HEK293 (cell line): ENCODE results near the gene NOL9.

Experiments
- CTCF ChIA-PET: fragments of 350-600 bp; formaldehyde crosslinking; extraction: SDS; loops from one replicate; lab custom pipeline; 2021; ENCODE audit warnings: antibody characterized with exemption; lab: Yijun Ruan, JAX
- POLR2A ChIA-PET: fragments of 300-600 bp; formaldehyde crosslinking; extraction: SDS; loops from one replicate; lab custom pipeline; 2020; ENCODE audit warnings: antibody characterized with exemption, inconsistent platforms; lab: Yijun Ruan, JAX
- H3K27ac ChIP-seq: fragments of 200-500 bp; sonication (Bioruptor generic); 2 replicates; pipeline ENCODE4 v1.5.1; 2014; ENCODE audit warnings: low read depth, low read length, control low read depth, inconsistent platforms; ENCODE audit errors: extremely low read depth
- H3K36me3 ChIP-seq, 2 experiments: fragments of 200-500 bp in 1 of 2; sonication (Bioruptor generic) in 1 of 2; 1 replicate in 1 of 2; 2 replicates in 1 of 2; pipeline ENCODE4 v1.5.1; 2014 to 2017; ENCODE audit warnings: inconsistent platforms in 2 of 2, low read length in 2 of 2; ENCODE audit not compliant: control insufficient read depth in 2 of 2, insufficient read depth in 1 of 2
- H3K4me1 ChIP-seq: fragments of 200-500 bp; sonication (Bioruptor generic); 2 replicates; pipeline ENCODE4 v1.5.1; 2014; ENCODE audit warnings: mild to moderate bottlenecking, low read length, inconsistent platforms; ENCODE audit not compliant: control insufficient read depth, insufficient read depth
- H3K4me3 ChIP-seq: 2 replicates; pipeline ENCODE4 v1.5.1; 2011; ENCODE audit warnings: low read depth, mild to moderate bottlenecking, control low read depth, low read length, moderate library complexity
- H3K9me3 ChIP-seq: fragments of 200-500 bp; sonication (Bioruptor generic); 2 replicates; pipeline ENCODE4 v1.5.1; 2014; ENCODE audit warnings: low read depth, low read length, inconsistent platforms; ENCODE audit not compliant: control insufficient read depth, insufficient read depth
- GLIS1 ChIP-seq: fragments of 450-650 bp; formaldehyde crosslinking; IDR thresholded peaks from 2 replicates; pipeline ENCODE4 v1.5.1; 2016; ENCODE audit warnings: missing biosample characterization, missing genetic modification characterization
- IKZF3 ChIP-seq: fragments of 450-650 bp; IDR thresholded peaks from 2 replicates; pipeline ENCODE4 v1.5.0; 2018; ENCODE audit warnings: missing biosample characterization, mild to moderate bottlenecking, missing genetic modification characterization, moderate library complexity
- KLF1 ChIP-seq: fragments of 450-650 bp; formaldehyde crosslinking; IDR thresholded peaks from 2 replicates; pipeline ENCODE4 v1.5.1; 2016; ENCODE audit warnings: missing biosample characterization, missing genetic modification characterization
- KLF9 ChIP-seq: fragments of 450-650 bp; formaldehyde crosslinking; IDR thresholded peaks from 2 replicates; pipeline ENCODE4 v1.5.1; 2016; ENCODE audit warnings: missing biosample characterization, missing genetic modification characterization, low read depth
- MEIS1 ChIP-seq: sonication (generic); formaldehyde crosslinking; IDR thresholded peaks from 2 replicates; pipeline ENCODE4 v1.8.1; 2022; ENCODE audit warnings: missing genetic modification reagents, mild to moderate bottlenecking, borderline replicate concordance
- PATZ1 ChIP-seq: fragments of 450-650 bp; formaldehyde crosslinking; IDR thresholded peaks from 2 replicates; pipeline ENCODE4 v1.5.1; 2016; ENCODE audit warnings: missing biosample characterization, missing genetic modification characterization
- SP7 ChIP-seq: fragments of 450-650 bp; formaldehyde crosslinking; IDR thresholded peaks from 2 replicates; pipeline ENCODE4 v1.5.1; 2016; ENCODE audit warnings: missing biosample characterization, missing genetic modification characterization
- YY1 ChIP-seq: fragments of 450-650 bp; formaldehyde crosslinking; IDR thresholded peaks from 2 replicates; pipeline ENCODE4 v1.5.1; 2018; ENCODE audit warnings: missing biosample characterization, missing genetic modification characterization
- ZBTB10 ChIP-seq: fragments of 450-650 bp; formaldehyde crosslinking; IDR thresholded peaks from 2 replicates; pipeline ENCODE4 v1.5.1; 2016; ENCODE audit warnings: missing biosample characterization, missing genetic modification characterization
- ZBTB17 ChIP-seq: fragments of 450-650 bp; formaldehyde crosslinking; IDR thresholded peaks from 2 replicates; pipeline ENCODE4 v1.5.1; 2016; ENCODE audit warnings: missing biosample characterization, missing genetic modification characterization
- ZNF10 ChIP-seq: fragments of 450-650 bp; formaldehyde crosslinking; IDR thresholded peaks from 2 replicates; pipeline ENCODE4 v1.5.1; 2017; ENCODE audit warnings: missing biosample characterization, missing genetic modification characterization
- ZNF133 ChIP-seq: fragments of 450-650 bp; formaldehyde crosslinking; IDR thresholded peaks from 2 replicates; pipeline ENCODE4 v1.5.1; 2016; ENCODE audit warnings: missing biosample characterization, missing genetic modification characterization
- ZNF169 ChIP-seq: fragments of 450-650 bp; formaldehyde crosslinking; IDR thresholded peaks from 2 replicates; pipeline ENCODE4 v1.5.1; 2016; ENCODE audit warnings: missing biosample characterization, missing genetic modification characterization
- ZNF184 ChIP-seq: fragments of 450-650 bp; IDR thresholded peaks from 2 replicates; pipeline ENCODE4 v1.5.1; 2018; ENCODE audit warnings: missing biosample characterization, mild to moderate bottlenecking, missing genetic modification characterization
- ZNF2 ChIP-seq: fragments of 450-650 bp; formaldehyde crosslinking; IDR thresholded peaks from 2 replicates; pipeline ENCODE4 v1.5.1; 2016; ENCODE audit warnings: missing biosample characterization, missing genetic modification characterization
- ZNF341 ChIP-seq: fragments of 450-650 bp; formaldehyde crosslinking; IDR thresholded peaks from 2 replicates; pipeline ENCODE4; 2016; ENCODE audit warnings: low read depth, missing biosample characterization, missing genetic modification characterization
- ZNF423 ChIP-seq: fragments of 450-650 bp; formaldehyde crosslinking; IDR thresholded peaks from 2 replicates; pipeline ENCODE4 v1.5.1; 2016; ENCODE audit warnings: missing biosample characterization, missing genetic modification characterization
- ZNF544 ChIP-seq: fragments of 450-650 bp; formaldehyde crosslinking; IDR thresholded peaks from 2 replicates; pipeline ENCODE4 v1.5.0; 2017; ENCODE audit warnings: missing biosample characterization, missing genetic modification characterization
- ZNF548 ChIP-seq: fragments of 450-650 bp; formaldehyde crosslinking; IDR thresholded peaks from 2 replicates; pipeline ENCODE4 v1.5.1; 2016; ENCODE audit warnings: missing biosample characterization, missing genetic modification characterization
- ZNF596 ChIP-seq: fragments of 450-650 bp; IDR thresholded peaks from 2 replicates; pipeline ENCODE4 v1.5.0; 2018; ENCODE audit warnings: missing biosample characterization, mild to moderate bottlenecking, missing genetic modification characterization, moderate library complexity
- ZNF624 ChIP-seq: fragments of 450-650 bp; formaldehyde crosslinking; IDR thresholded peaks from 2 replicates; pipeline ENCODE4 v1.5.1; 2017; ENCODE audit warnings: missing biosample characterization, missing genetic modification characterization
- ZNF76 ChIP-seq: fragments of 450-650 bp; formaldehyde crosslinking; IDR thresholded peaks from 2 replicates; pipeline ENCODE4; 2016; ENCODE audit warnings: low read depth, missing biosample characterization, missing genetic modification characterization, borderline replicate concordance
- TF ChIP-seq, protein P1 (sequence below): fragments of 450-650 bp; formaldehyde crosslinking; IDR thresholded peaks from 2 replicates; pipeline ENCODE4 v1.5.1; 2016; ENCODE audit warnings: missing biosample characterization, missing genetic modification characterization
- TF ChIP-seq, protein P2 (sequence below): fragments of 450-650 bp; formaldehyde crosslinking; IDR thresholded peaks from 2 replicates; pipeline ENCODE4 v1.5.1; 2016; ENCODE audit warnings: missing biosample characterization, missing genetic modification characterization
- TF ChIP-seq, protein P3 (sequence below): fragments of 450-650 bp; formaldehyde crosslinking; IDR thresholded peaks from 2 replicates; pipeline ENCODE4 v1.5.1; 2016; ENCODE audit warnings: missing biosample characterization, missing genetic modification characterization
- TF ChIP-seq, protein P4 (sequence below): fragments of 450-650 bp; formaldehyde crosslinking; IDR thresholded peaks from 2 replicates; pipeline ENCODE4 v1.5.1; 2016; ENCODE audit warnings: missing biosample characterization, missing genetic modification characterization

Gene NOL9

DNA sequence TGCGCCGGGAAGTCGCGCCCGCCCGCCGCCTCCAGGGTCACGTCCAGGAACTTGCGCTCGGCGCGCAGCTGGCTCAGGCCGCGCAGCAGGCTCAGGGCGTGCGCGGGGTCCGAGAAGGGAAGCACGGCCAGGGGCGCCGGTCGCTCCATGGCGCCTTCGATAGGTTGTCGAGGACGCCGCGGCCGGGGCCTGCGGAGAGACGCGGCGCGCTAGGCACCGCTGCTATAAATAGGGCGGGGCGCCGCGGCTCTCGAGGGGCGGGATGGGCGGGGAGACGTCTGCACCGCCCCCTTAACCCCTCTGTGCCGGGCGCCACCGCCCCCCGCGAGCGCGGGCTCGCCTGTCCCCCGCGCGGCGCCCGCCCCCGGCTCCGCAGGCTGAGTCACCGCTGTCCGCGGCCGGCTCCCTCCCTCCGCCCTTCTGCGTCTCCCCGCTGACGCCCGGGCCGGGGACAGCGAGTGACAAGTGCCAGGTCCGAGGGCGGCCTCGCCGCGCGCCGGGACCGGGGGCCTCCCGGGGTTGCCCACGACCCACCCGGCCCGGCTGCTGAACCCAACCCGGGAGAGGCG lies 48.4 kb upstream of the NOL9 start, which contains the start of gene KLHL21:
Gene KLHL21, minus strand, starts transcription at position 201 of the 569 bp plus-strand sequence. Its CDS starts 52 bp downstream, at position 149.
- H3K9me3 ChIP-seq: no peaks in the 10 kb centered on the region
- H3K36me3 ChIP-seq: peaks cover 0 to 25% of the 10 kb centered on the region in 2 experiments; a peak in 1 of 3 replicates
- peak within 1 kb of the TSS; percentile 58 for H3K4me3 ChIP-seq
- POLR2A ChIA-PET: interaction anchor here (0.9 to 3.5 kb wide), 11 partner anchors 9 to 48 kb away, joined by 3 to 25 read pairs (median 5); partner anchors contain the start of genes NOL9, PHF13, TAS1R1 and THAP3
- H3K4me1 ChIP-seq: no peaks in the 10 kb centered on the region
- peak within 1 kb of the TSS; percentile 82 for H3K27ac ChIP-seq
- CTCF ChIA-PET: interaction anchor here (0.6 to 1.6 kb wide), 3 partner anchors 17 to 48 kb away, joined by 3 to 4 read pairs (median 3); partner anchors contain the start of gene TAS1R1
- TF ChIP-seq ZNF624 (tag by site-specific recombination): no peak
- peak; percentile 81 for TF ChIP-seq ZNF341 (tag by site-specific recombination)
- TF ChIP-seq, protein P1, sequence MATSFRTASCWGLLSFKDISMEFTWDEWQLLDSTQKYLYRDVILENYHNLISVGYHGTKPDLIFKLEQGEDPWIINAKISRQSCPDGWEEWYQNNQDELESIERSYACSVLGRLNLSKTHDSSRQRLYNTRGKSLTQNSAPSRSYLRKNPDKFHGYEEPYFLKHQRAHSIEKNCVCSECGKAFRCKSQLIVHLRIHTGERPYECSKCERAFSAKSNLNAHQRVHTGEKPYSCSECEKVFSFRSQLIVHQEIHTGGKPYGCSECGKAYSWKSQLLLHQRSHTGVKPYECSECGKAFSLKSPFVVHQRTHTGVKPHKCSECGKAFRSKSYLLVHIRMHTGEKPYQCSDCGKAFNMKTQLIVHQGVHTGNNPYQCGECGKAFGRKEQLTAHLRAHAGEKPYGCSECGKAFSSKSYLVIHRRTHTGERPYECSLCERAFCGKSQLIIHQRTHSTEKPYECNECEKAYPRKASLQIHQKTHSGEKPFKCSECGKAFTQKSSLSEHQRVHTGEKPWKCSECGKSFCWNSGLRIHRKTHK (tag by site-specific recombination): no peak
- TF ChIP-seq, protein P2, sequence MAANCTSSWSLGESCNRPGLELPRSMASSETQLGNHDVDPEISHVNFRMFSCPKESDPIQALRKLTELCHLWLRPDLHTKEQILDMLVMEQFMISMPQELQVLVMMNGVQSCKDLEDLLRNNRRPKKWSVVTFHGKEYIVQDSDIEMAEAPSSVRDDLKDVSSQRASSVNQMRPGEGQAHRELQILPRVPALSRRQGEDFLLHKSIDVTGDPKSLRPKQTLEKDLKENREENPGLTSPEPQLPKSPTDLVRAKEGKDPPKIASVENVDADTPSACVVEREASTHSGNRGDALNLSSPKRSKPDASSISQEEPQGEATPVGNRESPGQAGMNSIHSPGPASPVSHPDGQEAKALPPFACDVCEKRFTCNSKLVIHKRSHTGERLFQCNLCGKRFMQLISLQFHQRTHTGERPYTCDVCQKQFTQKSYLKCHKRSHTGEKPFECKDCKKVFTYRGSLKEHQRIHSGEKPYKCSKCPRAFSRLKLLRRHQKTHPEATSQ (tag by site-specific recombination): 0 out of 2 replicates have a peak, but pooled peaks have one; percentile 3
- TF ChIP-seq, protein P3, sequence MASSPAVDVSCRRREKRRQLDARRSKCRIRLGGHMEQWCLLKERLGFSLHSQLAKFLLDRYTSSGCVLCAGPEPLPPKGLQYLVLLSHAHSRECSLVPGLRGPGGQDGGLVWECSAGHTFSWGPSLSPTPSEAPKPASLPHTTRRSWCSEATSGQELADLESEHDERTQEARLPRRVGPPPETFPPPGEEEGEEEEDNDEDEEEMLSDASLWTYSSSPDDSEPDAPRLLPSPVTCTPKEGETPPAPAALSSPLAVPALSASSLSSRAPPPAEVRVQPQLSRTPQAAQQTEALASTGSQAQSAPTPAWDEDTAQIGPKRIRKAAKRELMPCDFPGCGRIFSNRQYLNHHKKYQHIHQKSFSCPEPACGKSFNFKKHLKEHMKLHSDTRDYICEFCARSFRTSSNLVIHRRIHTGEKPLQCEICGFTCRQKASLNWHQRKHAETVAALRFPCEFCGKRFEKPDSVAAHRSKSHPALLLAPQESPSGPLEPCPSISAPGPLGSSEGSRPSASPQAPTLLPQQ (tag by site-specific recombination): 0 out of 2 replicates have a peak, but pooled peaks have one; percentile 18
- TF ChIP-seq, protein P4, sequence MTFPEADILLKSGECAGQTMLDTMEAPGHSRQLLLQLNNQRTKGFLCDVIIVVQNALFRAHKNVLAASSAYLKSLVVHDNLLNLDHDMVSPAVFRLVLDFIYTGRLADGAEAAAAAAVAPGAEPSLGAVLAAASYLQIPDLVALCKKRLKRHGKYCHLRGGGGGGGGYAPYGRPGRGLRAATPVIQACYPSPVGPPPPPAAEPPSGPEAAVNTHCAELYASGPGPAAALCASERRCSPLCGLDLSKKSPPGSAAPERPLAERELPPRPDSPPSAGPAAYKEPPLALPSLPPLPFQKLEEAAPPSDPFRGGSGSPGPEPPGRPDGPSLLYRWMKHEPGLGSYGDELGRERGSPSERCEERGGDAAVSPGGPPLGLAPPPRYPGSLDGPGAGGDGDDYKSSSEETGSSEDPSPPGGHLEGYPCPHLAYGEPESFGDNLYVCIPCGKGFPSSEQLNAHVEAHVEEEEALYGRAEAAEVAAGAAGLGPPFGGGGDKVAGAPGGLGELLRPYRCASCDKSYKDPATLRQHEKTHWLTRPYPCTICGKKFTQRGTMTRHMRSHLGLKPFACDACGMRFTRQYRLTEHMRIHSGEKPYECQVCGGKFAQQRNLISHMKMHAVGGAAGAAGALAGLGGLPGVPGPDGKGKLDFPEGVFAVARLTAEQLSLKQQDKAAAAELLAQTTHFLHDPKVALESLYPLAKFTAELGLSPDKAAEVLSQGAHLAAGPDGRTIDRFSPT (tag by site-specific recombination): peak; percentile 64
- peak; percentile 43; the same call in 1 of the 2 replicates for TF ChIP-seq ZNF76 (tag by site-specific recombination)
- no peak; the same call in 1 of the 2 replicates for TF ChIP-seq ZNF10 (tag by site-specific recombination)
- 0 out of 2 replicates have a peak, but pooled peaks have one; percentile 27 for TF ChIP-seq KLF1 (tag by site-specific recombination)
- 0 out of 2 replicates have a peak, but pooled peaks have one; percentile 26 for TF ChIP-seq KLF9 (tag by site-specific recombination)
- no peak for TF ChIP-seq ZNF423 (tag by site-specific recombination)
- TF ChIP-seq ZNF169 (tag by site-specific recombination): peak; percentile 4; the same call in 1 of the 2 replicates
- 0 out of 2 replicates have a peak, but pooled peaks have one; percentile 4 for TF ChIP-seq SP7 (tag by site-specific recombination)
- no peak for TF ChIP-seq ZNF544 (tag by site-specific recombination)
- peak; percentile 32; the same call in 1 of the 2 replicates for TF ChIP-seq IKZF3 (tag by site-specific recombination)
- TF ChIP-seq ZBTB17 (tag by site-specific recombination): peak; percentile 25; the same call in 1 of the 2 replicates
- TF ChIP-seq ZNF184: 0 out of 2 replicates have a peak, but pooled peaks have one; percentile 40
- peak; percentile 64; the same call in 1 of the 2 replicates for TF ChIP-seq GLIS1
- TF ChIP-seq ZNF2: no peak
- 0 out of 2 replicates have a peak, but pooled peaks have one; percentile 6 for TF ChIP-seq ZBTB10 (tag by site-specific recombination)
- TF ChIP-seq ZNF548 (tag by site-specific recombination): no peak
- TF ChIP-seq ZNF133 (tag by site-specific recombination): no peak
- no peak for TF ChIP-seq MEIS1 (CRISPR knock-in tag)
- peak; percentile 77; the same call in 1 of the 2 replicates for TF ChIP-seq YY1 (tag by site-specific recombination)
- TF ChIP-seq PATZ1: peak; percentile 85
- TF ChIP-seq ZNF596 (tag by site-specific recombination): peak; percentile 19; the same call in 1 of the 2 replicates
